NCI-H187 treated with DMSO at 0.1 percent for 48 hours (cell line): Measurements from ENCODE around the gene SAMD8.
"Not testable (repeated sequence)": the region's sequence is repeated elsewhere in the genome, so short reads cannot be mapped to it uniquely, and the experiment has no call there.

Experiments
- DNase-seq: peaks from one replicate; lab custom pipeline; 2025; lab: John Stamatoyannopoulos, UW

SAMD8 gene

DNA sequence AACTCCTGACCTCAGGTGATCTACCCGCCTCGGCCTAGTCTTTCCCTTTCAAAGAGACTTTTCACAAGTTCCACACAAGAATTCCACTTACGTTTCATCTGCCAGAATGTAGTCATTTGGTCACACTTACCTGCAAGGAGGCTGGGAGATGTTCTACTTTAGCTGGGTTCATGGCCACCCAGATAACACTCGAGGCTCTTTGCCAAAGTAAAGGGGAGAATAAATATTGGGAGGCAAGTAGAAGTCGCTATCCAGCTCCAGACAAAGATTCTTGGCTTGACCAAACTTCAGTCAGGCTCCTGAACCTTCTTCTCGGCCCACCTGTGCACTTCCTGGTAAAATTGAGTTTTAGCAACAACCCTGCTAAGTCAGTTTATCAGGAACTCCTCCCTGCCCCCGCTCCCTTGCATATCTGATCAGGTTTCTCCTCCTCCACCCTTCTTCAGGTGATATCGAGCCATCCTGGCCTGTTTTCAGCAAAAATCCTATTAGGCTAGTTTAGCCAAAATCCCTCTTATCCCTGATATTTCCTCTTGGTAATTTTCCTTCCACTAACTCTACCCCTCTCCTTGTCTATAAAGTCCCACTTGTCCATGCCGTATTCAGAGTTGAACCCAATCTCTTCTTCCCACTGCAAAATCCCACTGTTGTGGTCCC lies 25.1 kb upstream of the SAMD8 start:
- no peak for DNase-seq

DNA sequence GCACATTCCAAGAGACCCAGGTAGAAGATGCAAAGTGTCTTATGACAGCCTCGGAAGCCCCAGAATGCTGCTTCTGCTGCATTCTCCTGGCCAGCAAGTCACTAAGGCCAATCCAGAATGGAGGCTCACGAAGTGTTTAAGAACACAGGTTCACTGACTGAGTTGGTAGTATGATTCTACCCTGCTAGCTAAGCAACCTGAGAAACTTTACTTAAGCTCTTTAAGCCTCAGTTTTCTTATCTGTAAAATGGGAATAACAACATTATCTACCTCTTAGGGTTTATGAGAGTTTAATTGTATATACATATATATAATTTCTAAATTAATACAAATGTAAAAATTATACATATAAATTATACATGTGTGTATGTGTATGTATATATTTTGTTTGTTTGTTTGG lies 22.8 kb upstream of the SAMD8 start:
- no peak for DNase-seq

DNA sequence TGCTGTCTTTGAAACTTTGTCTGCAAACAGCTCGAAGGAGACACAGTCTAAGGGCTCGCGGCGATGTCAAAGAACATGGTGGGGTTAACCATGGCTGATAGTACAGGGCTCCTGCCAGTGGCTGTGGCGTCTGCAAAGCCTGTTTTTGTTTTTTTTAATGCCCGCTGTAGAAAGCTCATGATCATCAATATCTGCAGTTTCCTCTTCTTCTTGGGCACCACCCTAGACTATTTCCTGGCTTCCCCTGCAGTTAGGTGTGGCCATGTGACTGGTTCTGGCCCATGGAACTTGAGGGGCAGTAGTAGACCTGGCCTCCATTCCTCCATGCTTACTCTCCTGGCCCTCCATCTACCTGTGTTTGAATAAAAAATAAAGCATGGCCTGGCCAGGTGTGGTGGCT lies 21.8 kb upstream of the SAMD8 start:
- DNase-seq: no peak

DNA sequence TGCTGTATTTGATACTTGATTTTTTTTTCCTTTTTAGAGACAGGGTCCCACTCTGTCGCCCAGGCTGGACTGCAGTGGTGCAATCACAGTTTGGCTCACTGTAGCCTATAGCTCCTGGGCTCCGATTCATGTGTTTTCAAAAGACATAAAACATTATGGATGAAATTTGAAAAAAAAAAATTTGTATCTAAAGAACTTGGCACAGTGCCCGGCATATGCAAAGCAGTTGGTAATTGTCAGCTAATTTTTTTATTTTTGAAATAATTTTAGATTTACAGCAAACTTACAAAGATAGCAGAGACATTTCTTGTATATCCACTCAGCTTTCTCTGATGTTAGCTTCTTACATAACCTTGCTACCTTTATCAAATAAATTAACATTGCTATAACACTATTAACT lies 20.3 kb upstream of the SAMD8 start:
- no peak for DNase-seq

DNA sequence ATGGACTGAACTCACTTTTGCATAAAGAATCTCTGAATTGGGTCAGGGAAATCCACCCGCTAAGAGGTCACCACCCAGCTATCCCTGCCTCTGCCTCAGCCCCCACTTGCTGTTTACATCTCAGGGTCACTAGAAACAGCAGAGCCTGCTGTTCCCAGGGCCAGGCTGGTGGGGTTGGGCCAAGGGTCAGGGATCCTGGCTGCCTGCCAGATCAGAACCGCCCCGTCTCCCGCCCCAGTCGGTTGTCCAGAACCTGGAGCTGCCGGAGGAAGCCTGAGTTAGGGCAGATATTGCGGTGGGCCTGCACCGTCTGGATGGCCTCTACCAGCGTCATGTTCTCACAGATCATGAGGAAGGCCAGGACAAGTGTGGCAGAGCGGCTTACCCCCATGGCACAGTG lies 17.0 kb upstream of the SAMD8 start:
- DNase-seq: no peak

DNA sequence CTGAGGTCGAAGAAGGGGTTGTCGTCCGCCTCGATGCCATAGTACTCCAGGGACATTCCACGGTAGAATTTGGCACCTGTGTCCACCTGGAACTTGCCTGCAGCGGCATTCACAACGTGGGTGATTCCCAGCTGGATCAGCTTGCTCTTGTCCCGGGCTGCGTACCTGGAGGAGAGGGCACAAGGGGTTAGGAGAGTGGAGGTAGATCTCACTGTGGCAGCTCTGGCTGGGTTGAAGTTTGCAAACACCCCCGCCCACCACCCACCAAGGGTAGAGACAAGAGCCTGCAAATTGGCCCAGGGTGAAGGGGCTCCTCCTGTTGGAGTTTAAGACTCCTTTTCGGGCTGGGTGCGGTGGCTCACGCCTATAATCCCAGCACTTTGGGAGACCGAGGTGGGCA lies 15.8 kb upstream of the SAMD8 start:
- no peak for DNase-seq

DNA sequence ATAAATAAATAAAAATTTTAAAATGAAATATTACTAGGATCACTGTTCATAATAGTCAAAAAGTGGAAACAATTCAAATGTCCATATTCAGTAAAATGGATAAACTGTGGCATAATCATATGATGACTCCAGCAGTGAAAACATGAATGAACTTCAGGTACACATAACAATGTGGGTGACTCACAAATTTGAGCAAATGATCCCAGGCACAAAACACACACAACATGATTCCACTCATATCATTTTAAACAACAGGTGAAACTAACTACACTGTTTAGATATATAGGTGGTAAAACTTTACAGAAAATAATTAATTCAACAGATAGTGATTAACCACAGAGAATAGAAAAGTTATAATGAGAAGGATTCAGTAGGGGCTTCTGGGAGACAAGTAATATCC lies 14.7 kb upstream of the SAMD8 start:
- no peak for DNase-seq

DNA sequence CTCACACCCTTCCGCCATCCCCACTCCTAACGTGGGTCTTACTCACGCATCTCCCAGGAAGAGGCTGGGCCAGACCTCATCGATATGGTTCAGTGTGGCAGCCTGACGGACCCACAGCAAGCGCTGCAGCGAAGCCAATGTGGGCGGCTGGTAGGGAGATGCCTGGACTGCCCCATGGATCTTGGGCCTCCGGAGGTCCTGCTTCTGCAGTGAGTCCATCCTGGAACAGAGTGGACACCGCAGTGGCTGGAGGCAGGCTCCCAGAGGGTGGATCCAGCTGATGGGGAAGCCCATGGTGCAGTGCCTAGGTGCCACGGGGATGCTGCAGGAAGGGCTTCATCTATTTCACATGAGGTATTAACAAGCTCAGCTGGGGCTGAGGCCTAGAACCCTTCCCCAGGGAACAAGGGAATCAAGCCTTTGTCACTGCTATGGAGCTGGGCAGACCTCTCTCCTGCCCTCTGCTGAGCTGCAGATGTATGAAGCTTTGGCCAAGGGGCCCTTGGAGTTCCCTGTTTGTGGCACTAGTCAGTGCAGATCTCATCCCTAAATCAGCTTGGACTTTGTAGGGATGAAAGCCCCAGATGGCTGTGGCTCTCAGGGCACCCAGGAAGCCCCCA lies 13.7 kb upstream of the SAMD8 start:
- DNase-seq: no peak

DNA sequence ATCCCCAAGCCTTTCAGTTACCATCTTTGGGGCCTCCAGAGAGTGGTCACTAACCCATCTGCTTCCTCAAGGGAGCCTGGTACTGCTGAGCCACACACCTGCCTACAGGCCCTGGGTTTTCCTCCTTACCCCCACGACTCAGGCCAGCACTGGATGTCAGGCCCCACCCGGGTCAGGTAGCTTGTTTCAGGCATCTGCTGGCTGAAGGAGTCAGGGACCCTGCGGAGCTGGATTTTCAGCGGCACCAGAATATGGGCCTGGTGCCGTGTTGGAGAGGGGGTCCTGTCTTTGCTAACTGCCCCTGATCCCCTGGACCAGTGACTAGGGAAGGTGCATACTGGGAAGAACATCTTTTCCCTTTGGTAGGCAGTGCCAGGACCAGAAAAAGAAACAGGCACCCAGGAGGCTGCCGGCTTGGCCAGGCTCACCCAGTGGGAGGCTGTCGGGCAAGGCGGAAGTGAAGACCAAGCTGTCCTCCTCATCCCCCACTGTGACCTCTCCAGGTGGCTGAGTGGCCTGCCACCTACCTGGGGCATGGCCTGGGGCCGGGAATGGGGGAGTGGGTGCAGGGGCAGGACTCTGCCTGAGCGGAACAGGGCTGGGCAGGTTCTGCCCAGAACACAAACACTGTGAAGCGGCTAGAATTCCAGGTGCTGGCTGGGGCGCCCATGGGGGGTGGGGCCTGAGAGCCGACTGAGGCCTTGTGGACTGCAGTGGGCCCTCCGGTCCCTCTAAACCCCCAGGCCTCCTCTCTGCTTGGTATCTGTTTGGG lies 12.4 kb upstream of the SAMD8 start:
- DNase-seq: no peak

DNA sequence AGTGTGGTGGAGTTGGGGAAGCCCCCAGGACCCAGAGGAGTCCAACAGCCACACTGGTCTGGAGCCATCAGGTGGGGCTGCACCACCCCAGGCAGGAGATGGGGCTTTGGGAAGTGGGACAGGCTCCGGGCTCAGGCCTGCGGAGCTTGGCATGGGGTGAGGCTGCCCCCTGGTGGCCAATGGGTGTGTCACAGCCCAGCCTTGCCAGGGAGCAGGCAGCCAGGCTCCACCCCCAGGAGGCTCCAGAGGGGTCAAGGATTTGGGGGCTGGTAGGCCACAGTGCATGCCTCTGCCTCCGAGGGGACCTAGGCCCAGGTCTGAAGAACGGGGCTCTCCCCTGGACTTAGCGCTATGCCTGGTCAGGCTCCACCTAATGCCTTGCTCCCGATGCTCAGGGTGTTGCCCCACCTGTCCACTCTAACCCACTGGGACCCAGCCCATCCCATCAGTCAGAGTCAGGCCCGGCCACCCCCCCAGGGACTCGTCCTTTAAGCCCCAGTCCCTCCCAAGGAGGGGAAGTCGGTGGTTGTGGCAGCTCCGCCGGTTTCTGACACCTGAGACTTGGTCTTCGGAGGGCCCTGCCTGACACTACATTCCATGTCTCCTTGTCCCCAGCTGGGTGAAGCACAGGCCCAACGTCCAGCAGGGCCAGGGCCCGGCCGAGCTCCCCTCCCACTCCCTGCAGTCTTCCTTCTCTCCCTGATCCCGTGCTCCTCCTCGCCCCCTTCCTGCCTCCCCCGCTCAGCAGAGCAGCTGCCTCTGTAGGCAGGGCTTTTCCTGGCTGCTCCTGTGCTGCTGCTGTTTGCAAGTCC lies 11.3 kb upstream of the SAMD8 start:
- DNase-seq: no peak

DNA sequence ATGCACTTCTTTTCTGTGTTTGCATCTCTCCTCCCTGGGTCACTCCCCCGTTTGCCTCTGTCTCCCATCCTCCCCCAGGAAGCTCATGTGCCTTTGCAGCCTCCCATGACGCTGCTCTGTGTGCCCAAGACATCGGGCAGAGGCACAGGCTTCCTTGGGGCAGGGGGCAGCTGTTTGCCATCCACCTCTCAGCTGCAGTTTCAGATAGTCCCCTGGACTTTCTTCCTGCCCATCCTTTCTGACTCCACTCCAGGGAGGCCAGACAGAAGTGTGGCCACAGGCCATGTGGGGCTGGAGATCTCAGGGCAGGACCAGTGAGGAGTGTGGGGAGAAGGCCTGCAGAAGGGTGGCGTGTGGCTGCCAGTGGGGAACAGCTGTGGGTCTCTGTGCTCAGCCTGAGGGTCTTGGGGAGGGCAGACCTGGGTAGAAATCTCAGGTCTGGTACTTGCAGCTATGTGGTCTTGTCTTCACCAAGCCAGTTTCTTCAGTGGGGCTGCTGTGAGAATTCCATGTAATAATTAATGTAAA lies 10.6 kb upstream of the SAMD8 start:
- no peak for DNase-seq

DNA sequence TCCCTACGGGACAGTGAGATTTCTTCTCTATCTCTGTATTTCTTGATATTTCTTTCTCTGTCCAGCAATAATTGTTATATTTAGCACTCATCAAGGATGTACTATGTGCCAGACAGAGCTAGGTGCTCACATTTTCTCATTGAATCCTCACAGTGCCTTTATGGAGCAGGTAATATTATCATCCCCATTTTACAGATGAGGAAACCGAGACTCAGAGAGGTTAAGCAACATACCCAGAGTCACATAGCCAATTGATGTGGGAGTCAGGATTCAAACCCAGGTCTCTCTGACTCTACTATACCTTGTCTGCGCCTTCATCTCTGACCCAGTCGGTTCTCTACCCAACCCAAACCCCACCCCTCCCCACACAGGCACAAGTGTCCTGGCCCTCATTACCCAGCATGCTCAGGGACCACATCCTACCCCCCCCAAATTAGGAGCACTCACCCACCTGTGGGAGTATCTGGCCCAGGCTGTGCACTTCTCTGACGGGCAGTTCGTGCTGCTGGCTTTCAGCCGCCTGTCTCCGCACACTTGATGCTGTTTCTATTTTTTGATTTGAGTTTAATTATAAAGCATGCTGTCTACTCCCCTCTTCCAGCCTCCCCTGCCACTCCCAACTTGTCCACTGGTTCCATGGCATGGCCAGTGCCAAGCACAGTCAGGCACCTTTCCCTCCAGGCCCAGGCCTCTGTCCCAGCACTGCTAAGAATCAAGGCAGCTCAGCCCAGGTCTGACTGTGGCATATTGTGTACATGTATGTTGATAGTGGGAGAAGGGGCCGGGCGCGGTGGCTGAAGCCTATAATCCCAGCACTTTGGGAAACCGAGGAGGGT lies 9.8 kb upstream of the SAMD8 start:
- DNase-seq: no peak

DNA sequence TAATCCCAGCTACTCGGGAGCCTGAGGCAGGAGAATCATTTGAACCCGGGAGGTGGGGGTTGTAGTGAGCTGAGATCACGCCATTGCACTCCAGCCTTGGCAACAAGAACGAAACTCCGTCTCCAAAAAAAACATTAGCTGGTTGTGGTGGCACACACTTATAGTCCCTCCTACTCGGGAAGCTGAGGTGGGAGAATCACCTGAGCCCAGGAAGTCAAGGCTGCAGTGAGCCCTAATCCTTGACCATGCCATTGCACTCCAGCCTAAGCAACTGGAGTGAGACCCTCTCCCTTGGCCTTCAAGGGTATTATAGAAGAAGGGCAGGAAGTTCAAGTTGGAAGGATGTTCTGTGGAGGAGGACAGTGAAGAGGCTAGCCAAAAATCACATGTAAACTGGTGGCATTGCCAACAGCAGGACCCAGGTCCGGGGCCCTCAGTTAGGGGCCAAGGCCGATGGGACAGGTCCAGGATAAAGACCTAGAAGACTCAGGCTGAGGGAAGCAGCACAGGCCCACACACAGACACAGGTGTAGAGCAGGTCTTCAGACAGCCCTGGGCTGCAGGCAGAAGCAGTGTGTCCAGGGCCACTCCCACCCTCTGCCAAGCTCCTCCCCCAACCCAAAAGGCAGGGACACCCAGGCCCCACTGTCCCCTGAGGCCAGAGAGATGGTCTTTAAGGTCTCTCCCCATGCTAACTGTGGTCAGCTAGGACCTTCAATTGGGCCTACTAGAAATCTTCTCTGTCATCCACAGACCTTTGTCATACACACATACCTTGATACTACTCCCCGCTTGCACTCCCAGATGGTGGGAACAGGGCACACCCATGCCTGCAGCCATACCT lies 8.4 kb upstream of the SAMD8 start:
- DNase-seq: no peak

DNA sequence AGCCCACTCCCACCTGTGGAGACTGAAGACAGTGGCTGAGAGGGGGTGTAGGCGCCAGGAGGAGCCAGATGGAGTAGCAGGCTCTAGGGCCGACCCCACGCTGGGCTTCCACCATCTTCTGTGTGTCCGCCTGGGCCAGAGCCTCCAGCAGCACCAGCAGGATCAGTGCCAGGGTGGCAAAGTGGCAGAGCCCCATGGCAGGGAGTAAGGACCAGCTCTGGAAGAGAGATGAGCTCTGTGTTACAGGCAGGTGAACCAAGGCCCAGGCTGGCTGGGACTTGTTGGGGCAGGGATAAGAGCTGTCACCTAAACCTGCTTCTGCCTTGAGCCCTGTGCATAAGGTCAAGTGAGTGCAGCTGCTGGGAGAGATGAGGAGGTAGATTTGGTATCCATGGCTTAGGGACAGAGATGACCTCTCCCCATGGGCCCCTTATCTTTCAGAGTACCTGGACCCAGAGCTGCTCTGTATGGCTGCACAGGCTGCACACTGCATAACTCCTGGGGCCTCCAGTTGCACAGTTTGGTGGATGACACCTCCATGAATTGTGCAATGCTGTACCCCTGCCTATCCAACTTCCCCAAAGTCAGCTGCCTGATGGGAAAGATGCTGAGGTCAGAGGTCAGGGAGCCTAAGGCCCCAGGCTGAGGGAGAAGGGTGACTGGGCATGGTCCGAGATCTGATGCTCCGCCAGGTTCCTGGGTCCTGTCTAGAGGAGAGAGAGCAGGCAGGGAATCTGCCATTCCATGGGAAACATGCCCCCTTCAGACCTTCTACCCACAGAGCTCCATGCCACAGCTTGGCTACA lies 7.4 kb upstream of the SAMD8 start:
- no peak for DNase-seq

DNA sequence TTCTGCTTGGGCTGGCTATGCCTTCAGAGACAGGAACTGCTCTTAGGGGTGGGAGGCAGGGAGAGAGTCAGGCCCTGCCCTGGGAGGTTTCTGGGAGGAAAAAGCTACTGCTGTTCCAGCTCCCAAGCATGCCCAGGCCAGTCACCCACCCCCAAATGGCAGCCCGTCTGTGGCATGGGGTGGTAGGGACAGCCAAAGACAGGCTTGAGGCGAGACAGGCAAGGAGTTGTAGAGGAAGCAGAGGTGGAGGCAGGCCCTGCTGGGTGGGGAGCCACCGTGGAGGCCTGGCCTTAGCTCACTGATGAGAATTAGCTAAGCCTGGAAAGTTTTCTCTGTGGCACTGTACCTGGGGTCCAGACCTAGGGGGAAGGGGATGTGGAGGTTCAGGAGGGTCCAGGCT lies 6.6 kb upstream of the SAMD8 start:
- no peak for DNase-seq

DNA sequence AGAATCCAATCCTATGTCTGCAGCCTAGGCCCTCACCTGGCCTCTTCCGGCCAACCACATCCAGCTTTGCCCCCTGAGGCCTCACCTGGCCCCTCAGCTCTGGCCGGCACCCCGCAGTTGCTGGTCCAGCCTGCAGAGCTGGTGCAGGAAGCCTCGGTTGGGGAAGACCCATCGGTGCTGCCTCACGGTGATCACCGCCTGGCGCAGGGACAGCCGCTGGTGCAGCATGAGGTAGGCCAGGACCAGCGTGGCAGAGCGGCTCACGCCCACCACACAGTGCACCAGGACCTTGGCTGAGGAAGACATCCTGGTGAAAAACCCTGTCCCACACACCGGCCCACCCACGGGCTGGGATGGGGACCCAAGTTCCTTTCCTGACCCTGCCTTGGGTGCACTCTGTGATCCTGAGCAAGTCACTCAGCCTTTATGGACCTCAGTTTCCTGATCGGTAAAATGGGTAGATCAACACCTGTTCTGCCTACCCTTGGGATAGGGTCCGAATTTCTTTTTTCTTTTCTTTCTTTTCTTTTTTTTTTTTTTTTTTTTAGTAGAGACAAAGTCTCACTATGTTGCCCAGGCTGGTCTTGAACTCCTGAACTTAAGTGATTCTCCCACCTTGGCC lies 5.8 kb upstream of the SAMD8 start:
- no peak for DNase-seq

DNA sequence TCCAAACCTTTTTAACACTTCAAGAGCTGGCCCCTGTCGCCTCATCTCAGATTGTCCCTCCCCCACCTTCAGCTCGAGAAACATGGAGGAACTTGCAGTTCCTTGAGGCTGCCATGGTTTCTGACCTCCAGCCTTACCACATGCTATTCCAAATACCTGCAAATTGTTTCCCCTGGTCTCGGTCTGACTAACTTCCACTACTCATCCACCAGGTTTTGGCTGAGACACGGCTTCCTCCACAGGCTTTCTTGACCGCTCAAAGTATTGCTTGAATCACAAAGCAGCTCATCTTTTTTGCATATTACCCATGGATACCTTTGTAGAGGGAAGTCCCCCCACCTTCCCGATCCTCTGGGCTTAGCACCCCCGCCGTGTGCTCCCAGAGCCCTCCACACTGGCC lies 5.2 kb upstream of the SAMD8 start:
- no peak for DNase-seq

DNA sequence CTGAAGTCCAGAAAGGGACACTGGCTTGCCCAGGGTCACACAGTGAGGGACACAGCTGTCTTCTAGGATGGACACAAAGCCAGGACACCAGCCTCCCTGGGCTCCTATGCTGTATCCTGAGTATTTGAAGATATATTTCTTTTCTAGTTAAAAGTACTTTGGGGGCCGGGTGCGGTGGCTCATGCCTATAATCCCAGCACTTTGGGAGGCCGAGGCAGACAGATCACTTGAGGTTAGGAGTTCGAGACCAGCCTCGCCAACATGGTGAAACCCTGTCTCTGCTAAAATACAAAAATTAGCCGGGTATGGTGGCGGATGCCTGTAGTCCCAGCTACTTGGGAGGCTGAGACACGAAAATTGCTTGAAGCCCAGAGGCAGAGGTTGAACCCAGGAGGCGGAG lies 4.6 kb upstream of the SAMD8 start:
- DNase-seq: not testable (repeated sequence)
